Colon (tissue), 2 donors: Measurements from ENCODE around the gene PIEZO2.
"Not testable (repeated sequence)": the region's sequence is repeated elsewhere in the genome, so short reads cannot be mapped to it uniquely, and the experiment has no call there.

Source experiments
- FAIRE-seq: peaks from 2 replicates; lab custom pipeline; 2012; peaks lifted over from hg19 to GRCh38; lab: Jason Lieb, UNC
- donor health status: control.
- donor health status: control.

The PIEZO2 gene

DNA sequence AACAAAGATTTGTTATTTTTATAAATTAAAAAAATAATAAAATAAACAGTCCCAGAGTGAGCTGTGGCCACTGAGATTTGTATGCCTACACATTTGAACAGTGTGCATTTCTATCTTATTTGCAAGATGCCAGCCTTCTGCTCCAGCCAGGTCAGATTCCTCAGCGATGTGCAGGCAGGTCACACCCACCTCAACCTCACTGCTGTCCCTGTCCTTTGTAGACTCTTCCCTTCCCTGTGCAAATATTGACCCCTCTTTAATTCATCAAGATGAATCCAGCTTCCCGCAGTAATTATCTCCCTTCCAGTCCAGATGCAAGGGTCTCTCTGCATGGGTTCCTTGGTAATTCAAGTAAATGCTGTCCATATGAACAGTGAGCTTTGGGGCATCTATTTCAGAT, 256.2 kb downstream of the PIEZO2 start:
- no peak for FAIRE-seq

DNA sequence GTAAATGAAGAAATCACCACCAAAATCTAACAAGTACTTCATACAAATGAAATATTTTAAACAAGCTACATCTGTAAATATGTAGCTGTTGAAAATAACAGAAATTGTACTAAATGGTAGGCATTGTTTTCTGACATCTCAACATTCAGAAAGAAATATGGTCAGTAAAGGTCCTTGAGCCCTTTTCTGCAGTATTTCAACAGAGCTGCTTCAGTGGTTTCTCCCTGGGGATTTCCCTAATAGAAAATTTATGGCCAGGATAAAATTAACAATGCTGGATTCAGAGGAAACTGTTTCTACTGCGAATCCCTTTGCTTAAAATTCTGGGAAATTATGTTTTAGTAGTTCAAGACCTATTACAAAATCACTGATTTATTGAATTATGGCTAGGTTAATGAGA, 256.6 kb downstream of the PIEZO2 start:
- no peak for FAIRE-seq

DNA sequence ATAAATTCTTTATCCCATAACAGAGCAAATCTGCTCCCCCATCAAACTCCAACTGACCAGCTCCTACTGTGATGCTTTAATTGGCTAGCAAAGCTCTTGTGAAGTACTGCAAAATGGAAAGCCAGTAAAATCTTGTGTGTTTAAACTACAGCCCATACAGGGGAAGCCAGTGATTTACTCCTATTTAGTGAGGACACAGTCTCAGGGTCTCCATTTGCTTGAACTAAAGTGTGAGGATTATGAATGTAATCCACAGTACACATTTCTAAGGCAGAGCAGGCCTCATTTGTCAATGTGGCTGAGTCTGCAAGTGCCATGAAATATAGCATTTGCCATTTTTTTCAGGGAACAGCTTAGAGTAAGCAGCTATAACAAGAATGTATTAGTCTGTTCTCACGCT, 259.3 kb downstream of the PIEZO2 start:
- FAIRE-seq = no peak

DNA sequence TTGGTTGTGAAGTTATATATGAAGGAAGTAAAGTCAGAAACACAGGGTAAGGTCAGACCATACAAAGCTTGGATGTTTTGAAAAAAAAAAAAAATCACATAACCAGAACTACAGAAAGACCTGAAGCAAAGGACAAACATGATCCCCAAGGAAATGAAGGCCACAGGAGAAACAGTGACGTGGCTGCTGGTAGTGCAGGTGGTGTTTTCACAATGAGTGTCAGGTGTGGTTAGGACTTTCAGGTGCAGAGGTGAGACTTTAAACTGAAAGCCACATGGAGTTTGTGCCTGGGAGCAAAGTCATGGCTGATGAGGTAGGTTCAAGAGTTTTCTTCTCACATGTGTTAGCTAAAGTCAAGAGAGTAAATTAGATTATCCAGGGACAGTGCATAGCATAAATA, 270.7 kb downstream of the PIEZO2 start:
- FAIRE-seq = no peak

DNA sequence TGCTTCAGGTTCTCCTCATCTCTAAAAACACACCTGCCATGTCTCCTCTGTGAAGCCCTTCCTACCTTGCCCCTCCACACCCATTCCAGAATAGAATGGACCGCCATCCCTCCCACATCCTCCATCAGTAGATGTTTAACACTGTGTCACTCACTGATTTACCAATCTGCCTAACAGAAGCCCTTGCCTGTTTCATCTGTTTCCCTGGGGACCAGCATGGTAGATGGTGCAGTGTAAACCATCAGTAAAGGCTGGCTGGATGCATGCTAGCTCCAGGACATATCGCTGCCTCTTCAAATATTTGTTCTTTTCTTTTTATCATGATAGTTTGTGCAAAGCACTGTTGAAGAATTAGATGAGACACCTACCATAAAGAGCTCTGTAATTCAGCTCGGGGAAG, 271.4 kb downstream of the PIEZO2 start:
- FAIRE-seq = no peak

DNA sequence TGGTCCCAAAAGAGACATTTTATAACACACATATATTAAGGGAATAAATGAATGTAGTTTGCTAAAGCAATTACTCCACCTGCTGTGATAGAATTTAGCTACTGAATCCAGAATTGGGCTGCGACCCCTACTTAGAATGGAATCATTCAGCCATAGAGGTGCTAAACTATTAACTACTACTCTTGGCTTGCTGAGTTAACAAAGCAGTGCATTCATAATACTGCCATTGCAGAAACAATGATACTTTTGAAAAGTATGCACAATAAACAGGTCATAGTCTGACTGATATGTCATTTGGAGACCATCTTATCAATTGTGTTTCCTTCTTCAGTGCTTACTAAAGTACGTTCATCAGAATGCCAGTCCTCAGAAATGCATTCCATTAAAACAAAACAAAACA, 273.6 kb downstream of the PIEZO2 start:
- FAIRE-seq = no peak

DNA sequence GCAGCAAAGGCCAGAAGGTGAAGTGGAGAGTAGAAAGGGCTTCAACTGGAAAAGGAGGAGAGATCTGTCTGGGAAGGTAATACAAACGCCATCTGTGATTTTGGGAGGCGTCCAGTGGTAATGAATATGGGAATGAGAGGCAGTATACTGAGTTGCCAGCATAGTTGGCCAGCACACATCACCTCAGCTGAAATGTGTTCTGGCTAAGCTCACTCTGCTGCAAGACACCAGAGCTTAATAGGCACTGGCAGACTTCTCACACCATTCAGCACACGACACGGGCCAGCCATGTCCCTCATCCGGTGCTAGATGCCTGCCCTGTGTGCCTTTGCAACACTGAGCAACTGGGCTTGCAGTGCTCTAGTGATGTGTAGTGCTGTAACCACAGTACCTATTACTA, 277.1 kb downstream of the PIEZO2 start:
- FAIRE-seq = no peak

DNA sequence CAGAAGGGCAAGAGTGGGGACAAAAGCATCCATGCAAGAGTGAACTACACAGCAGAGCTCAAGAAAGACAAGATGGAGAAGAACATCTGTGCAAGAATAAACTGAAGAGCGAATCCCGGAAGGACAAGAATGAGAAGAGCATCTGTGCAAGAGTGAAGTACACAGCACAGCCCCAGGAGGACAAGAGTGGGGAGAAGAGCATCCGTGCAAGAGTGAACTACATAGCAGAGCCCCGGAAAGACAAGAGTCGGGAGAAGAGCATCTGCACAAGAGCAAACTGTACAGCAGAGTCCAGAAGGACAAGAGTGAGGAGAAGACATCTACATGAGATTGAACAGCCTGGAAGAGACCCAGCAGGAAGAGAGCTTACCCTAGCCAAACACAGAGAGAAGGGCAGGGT, 284.6 kb downstream of the PIEZO2 start:
- no peak for FAIRE-seq

DNA sequence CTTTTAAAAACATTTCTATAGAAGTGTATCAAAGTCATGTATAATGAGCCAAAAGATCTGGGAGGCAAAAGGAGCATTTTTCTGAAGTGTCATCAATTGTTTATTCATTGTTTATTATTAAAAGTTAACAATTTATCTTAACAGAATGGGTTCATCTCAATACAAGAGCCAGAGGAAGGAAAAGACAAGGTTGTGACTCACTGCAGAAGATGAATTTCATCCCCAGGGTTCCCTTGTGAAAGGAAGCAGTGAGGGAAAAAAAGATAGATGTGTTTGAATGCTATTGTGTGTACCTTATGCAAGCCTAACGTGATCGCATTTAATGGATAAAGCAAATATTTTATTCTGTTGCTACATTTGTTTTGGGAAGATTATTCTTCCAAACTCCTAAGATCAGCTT, 286.3 kb downstream of the PIEZO2 start:
- no peak for FAIRE-seq

DNA sequence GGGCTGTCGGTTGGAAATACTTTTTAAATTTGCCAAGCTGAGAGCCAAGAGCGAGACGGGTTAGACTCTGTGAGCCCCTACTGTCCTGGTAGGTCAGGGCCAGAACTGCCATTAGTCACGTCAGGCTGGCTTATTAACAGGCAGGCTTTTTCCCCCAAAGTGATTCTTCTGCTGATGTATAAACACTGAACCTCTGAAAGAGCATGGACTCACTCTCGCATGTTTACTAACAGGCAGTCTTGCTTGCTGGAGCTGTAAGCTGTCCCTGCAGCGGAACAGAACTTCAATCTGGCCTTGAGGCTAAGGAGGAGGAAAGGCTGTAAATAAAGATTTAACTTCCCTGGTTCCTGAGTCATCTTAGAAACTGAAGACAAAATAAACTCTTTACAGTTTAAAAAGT, 288.4 kb downstream of the PIEZO2 start:
- FAIRE-seq = no peak

DNA sequence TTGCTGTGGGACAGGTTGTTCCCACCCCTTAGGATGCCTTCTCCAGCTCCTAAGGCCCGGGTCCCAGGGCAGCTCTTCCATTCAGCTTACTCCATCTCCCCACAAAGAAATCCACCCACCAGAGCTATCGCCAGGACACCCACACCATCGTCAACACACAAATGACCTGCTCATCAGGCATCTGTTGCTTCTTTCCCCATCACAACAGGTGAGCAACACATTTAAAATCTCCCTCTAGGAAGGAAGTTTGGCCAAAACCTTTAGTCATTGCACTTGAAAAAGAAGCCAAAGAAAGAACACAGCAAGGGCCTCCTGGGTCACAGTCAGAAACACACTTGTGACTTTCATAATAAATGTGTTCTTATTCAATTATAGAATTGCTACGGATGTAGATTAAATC, 289.0 kb downstream of the PIEZO2 start:
- no peak for FAIRE-seq

DNA sequence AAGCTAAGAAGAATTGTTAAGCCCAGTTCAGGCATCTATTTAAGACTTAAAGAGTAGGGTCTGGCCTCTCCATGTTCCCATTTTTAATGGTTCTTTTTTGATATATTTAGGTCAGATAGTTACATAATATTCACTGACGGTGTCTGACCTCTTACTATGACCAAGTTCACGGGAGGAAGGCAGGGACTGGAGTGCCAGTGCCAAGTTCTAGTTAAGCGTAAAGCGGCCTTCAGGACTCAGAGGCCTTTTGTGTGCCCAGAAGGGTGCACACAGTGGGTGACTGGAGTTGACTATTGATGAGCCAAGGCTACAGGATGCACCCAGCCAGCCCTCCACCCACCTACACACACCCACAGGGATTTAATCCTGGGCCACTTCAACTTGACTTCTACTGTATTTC, 290.9 kb downstream of the PIEZO2 start:
- FAIRE-seq = no peak

DNA sequence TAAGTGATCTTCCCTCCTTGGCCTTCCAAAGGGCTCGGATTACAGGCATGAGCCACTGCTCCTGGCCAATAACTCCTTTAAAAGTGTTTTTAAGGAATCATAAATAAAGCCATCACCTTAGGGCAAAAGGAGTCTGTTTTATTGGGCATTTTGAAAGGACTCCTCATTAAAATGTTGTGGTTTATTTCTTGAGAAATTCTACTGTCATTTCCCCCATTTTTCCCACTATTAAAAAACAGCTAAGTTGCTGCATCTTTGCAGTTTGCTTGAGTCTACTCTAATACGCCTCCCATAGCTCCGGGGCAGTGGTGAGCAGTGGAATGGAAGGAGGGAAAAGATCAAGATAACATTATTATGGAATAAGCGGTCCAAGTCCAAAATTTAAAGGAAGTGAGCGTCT, 293.2 kb downstream of the PIEZO2 start:
- no peak for FAIRE-seq

DNA sequence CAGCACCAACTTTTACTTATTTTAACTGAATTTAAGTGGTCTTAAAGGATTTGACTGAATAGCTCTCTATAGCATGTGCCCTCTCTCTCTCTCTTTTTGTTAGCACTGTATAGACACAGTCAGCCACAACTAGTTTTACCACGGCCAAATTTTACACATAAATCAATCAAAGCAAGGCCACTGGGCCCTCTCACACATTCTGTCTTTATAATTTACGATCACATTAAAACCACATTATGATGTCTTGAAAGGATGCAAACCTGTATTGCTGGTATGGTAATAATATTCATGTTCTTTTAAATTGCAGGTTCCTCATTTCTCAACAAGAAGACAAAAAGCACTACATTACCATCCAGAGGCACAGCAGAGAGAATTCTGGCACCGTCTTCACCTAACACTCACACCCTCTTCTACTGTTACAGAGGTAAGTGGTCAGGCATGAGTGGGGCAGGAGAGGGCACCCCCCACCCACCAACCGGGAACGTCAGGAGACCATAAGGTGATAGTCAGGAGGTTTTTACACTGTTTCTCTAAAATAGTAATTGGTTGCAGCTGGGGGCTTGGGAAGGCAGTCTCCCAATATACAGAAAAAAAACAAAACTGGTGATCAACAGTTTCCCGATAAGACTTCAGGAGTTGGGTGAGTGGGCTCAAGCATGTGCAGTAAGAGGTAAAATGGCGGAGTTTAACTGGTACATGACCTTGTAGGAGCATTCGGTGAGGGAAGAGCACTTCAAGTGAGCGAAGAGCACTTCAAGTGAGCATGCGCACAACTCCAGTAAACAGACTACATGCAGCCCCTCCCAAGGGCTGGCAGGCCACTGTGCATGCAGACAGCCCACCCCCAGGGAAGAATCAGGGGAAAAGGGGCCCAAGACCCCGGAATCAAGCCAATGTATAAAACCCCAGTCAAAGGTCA, 296.7 kb downstream of the PIEZO2 start:
- no peak for FAIRE-seq

DNA sequence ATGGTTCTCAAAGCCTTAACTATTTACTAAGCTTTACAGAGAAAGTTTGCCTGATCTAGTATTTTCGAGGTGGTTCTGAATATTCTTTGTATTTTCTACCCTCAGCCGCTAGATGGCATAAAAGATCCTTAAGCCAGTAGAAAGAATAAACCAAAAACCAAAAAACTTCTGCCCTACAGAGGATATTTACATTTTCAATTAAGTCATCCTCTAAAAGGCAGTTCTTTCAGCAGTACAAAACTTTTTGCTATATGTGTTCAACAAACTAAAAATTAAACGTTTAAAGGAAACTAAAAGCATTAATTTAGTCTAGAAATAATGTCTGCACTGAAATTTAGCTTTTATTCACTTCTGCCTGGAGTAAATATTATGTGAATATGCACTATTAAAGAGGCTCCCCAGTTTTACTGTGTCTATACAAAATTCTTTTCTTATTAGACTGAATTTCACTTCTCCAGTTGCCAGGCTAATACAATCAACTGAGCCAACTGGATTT, 297.5 kb downstream of the PIEZO2 start:
- FAIRE-seq = peak; percentile 24

DNA sequence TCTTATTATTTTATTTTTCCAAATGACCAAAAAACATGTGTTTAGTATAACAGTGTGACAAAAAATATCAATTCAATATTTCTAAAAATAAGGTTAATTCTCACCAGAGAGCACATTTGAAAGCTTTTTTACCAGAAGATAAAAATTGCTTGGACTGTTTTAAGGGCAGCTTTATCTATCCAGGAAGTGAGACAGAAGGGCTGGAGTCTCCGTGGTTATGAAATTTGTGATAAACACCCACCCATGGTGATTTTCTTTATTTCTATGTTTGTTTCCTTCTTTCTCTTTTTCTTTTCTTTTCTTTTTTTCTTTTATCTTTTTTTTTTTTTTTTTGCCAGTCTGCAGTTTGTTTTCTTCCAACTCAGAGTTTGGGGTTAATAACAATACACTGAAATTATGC, 298.5 kb downstream of the PIEZO2 start:
- FAIRE-seq = no peak

DNA sequence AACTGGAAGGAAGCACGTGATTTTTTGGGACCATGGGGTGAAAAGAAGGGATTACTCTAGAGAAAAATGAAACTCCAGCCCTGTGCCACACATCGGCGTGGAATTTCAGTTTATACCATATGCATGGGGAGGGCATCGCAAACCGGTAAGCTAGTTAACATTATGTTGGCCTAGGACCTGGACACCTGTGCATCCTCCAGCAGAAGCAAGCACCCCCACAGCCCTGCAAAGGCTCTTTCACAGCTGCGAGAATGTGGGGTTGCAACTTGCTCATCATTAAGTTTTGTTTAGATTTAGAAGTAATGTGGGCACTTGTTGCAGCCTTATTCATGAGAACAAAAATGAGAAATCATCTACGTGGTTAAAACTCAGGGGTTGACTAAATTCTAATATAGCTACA, 299.2 kb downstream of the PIEZO2 start:
- FAIRE-seq = no peak

DNA sequence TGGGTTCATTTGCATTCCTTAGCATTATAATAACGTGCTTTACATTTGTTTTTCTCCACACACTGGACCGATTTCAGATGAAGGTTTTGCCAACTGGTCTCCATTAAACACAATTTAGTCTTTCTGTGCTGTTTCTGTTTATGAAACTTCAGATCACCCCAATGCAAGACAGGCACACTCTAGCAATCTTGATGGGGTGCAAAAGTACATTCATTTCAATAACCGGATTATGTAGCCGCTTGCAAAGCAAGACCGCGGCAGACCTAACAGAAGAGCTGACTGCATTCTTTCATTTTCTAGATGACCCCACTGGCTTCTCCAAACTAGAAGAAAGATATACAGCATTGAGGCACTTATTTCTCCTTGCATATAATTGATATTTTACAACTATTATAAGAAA, 301.5 kb downstream of the PIEZO2 start:
- FAIRE-seq = no peak

DNA sequence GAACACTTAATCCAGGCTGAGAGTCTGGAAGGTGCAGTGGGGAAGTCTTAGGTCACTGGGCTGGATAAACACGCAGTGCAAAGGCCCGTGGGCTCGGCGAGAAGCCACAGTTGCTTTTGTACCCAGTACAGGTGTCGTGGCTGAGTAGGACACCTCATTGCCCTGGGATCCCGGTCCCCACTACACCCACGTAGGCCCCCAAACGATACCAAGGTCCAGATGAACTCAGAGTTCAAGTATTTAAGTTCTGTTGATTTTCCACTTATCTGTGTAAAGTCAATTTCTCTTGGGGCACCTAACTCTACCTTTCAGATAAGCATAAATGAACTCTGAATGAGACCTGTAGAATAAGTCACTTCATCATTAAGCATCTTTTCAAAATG, 302.0 kb downstream of the PIEZO2 start:
- FAIRE-seq = no peak

DNA sequence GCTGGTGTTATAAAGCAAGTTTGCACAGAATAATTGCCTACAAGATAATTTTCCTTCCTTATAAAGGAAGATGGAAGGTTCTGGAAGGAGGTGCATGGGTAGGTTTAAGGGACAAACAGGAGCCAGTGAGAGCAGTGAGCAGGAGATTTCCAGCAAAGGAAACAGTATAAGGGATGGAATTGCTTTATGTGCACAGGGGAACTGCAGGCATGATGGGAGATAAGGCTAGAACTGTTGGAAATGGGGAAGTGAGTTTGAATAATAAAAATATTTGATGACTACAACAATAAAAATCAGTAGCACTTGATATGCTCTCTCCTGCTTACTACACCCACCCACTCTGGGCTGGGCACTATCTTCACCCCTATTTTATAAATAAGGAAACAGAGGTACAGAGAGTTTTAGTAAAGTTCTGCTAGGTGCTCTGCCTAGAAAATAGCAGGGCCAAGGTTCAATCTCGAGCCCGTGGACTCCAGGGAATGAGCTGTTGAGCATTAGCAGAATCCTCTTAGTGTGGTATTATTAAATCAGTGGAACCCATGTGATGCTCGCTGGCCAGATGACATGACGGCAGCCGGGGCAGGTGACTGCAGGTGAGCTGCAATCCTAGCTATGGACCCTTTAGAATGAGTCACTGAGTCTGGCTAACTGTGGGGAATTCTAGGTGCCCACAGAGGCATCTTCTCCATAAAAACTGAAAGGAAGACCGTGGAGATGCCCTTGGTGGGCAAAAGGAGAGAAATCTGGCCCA, 302.5 kb downstream of the PIEZO2 start:
- no peak for FAIRE-seq

DNA sequence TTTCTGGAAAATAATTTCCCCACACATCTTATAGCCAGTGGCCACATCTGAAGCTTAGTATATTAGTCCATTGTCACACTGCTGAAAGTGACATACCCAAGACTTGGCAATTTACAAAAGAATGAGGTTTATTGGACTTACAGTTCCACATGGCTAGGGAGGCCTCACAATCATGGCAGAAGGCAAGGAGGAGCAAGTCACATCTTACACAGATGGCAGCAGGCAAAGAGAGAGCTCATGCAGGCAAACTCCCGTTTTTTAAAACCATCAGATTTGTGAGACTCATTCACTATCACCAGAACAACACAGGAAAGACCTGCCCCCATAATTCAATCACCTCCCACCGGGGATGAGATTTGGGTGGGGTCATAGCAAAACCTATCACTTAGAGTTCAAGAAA, 303.3 kb downstream of the PIEZO2 start:
- FAIRE-seq = not testable (repeated sequence)

DNA sequence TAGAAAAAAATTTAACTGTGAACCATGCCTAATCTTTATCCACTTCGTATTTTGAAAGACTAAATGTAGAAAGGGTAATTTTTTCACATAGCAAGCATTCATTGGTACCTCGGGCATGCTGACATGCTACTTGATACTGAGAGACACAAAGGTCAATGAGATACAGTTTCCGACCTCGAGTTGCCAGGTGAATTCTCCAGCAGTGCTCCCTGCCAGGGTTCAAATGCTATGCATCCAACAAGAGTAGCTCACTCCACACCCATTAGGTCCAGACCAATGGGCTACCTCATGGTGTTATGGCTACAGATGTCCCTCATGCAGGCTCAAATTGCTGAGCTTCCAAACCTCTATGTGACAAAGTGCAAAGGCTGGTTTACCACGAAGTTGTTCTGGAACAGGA, 305.8 kb downstream of the PIEZO2 start:
- FAIRE-seq = no peak

DNA sequence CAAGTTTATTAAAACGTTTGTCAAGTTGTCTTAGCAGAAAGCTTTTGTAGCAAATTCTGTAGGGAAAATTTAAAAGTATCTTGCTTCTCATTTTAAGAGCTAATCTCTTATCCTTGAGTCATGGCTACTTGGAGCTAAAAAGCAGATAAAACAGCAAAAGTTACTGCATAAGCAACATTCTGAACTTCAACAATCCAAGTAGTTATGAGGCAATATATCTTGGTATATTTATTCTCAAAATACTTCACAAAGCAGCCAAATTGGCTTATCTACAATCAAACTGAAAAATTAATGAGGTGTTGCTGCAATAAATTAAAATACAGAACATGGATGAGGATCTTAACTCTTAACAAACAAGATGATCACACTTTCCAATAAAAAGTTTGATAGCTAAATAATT, 306.5 kb downstream of the PIEZO2 start:
- FAIRE-seq = no peak

DNA sequence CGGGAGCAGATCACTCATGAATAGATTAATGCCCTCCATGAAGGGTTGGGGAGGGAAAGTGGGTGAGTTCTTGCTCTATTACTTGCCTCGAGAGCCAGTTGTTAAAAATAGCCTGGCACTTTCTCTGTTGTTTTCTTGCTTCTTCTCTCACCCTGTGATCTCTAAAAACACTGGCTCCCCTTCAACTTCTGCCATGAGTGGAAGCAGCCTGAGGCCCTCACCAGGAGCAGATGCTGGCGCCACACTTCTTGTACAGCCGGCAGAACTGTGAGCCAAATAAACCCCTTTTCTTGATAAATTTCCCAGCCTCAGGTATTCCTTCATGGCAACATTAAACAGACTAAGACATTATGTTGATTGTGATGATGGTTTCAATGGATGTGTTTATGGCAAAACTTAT, 307.0 kb downstream of the PIEZO2 start:
- no peak for FAIRE-seq
